HepG2 (cell line): Measurements from ENCODE around the gene ATP10A. TPM values are rescaled to one million over a fixed set of nuclear protein-coding genes. Genes with fewer than 3 reads are reported as not detected.

Experiments used
- ATAC-seq: fragments of 200-7000 bp; cut with Tn5 transposase; 3 replicates; pipeline ENCODE4 v1.9.1; 2020; ENCODE audit warnings: mild to moderate bottlenecking, moderate library complexity
- BruUV-seq: library from RNA; stranded (reverse); fragments of 400-500 nt; replicated peaks from 2 replicates; lab custom pipeline; 2021; lab: Mats Ljungman, UMichigan
- CTCF ChIA-PET: fragments of 300-600 bp; formaldehyde crosslinking; extraction: SDS; loops from one replicate; lab custom pipeline; 2021; ENCODE audit warnings: low total read pairs, inconsistent platforms, low intra/inter-chr PET ratio; lab: Yijun Ruan, JAX
- POLR2A ChIA-PET: fragments of 350-600 bp; sonication (Branson Sonifier 250); formaldehyde crosslinking; loops from one replicate; lab custom pipeline; 2020; ENCODE audit warnings: antibody characterized with exemption, inconsistent platforms; lab: Yijun Ruan, JAX
- DNase-seq: peaks from one replicate; pipeline ENCODE4 v3.0.0-alpha.2; 2015; ENCODE audit warnings: low spot score
- FAIRE-seq: peaks from 3 replicates; lab custom pipeline; 2011; peaks lifted over from hg19 to GRCh38; lab: Jason Lieb, UNC
- H2AFZ ChIP-seq: one replicate; pipeline ENCODE4 v1.6.1; 2011; ENCODE audit warnings: low read length, inconsistent platforms
- H3K27ac ChIP-seq: fragments of 300-600 bp; 3 replicates; pipeline ENCODE4 v1.8.0; 2011; ENCODE audit warnings: mixed run types, mild to moderate bottlenecking, mixed read lengths, low read length, inconsistent platforms; ENCODE audit not compliant: insufficient read depth; ENCODE audit errors: extremely low read length
- H3K27me3 ChIP-seq, 2 experiments: fragments of 200-600 bp in 1 of 2; 2 replicates in 1 of 2; 3 replicates in 1 of 2; pipeline versions ENCODE4 v1.6.0 to v1.8.0; 2011; ENCODE audit warnings: low read length in 2 of 2, mild to moderate bottlenecking in 2 of 2, moderate library complexity in 2 of 2, inconsistent platforms in 1 of 2; ENCODE audit not compliant: insufficient read depth in 2 of 2, control insufficient read depth in 1 of 2
- H3K36me3 ChIP-seq, 2 experiments: fragments of 200-600 bp in 1 of 2; replicated peaks in 1 of 2; 2 replicates in 1 of 2; 3 replicates in 1 of 2; pipeline versions ENCODE4 v1.5.1 to v1.8.0; 2011; ENCODE audit warnings: low read length in 2 of 2, inconsistent platforms in 1 of 2; ENCODE audit not compliant: insufficient read depth in 2 of 2, control insufficient read depth in 1 of 2
- H3K4me1 ChIP-seq: 2 replicates; pipeline ENCODE4 v1.5.1; 2012; ENCODE audit warnings: low read length, inconsistent platforms; ENCODE audit not compliant: insufficient read depth
- H3K4me2 ChIP-seq: 2 replicates; pipeline ENCODE4 v1.6.0; 2011; ENCODE audit warnings: low read depth, low read length, inconsistent platforms
- H3K4me3 ChIP-seq, 3 experiments: fragments of 200-600 bp in 1 of 3; sonication (generic), shearing (Covaris generic) in 1 of 3; replicated peaks in 1 of 3; 2 replicates each; pipeline ENCODE4 v1.5.1; 2011 to 2016; ENCODE audit warnings: low read length in 3 of 3, inconsistent platforms in 2 of 3, low read depth in 2 of 3, mild to moderate bottlenecking in 2 of 3, control low read depth in 1 of 3, mixed read lengths in 1 of 3; ENCODE audit not compliant: insufficient read depth in 1 of 3
- H3K79me2 ChIP-seq: one replicate; pipeline ENCODE4 v1.6.1; 2011; ENCODE audit warnings: low read length, inconsistent platforms; ENCODE audit not compliant: insufficient read depth
- H3K9ac ChIP-seq: 2 replicates; pipeline ENCODE4 v1.6.0; 2011; ENCODE audit warnings: mild to moderate bottlenecking, low read depth, low read length, inconsistent platforms; ENCODE audit not compliant: insufficient read depth
- H3K9me3 ChIP-seq: 2 replicates; pipeline ENCODE4 v1.5.1; 2012; ENCODE audit warnings: mild to moderate bottlenecking, low read length
- H4K20me1 ChIP-seq: 2 replicates; pipeline ENCODE4 v1.6.0; 2011; ENCODE audit warnings: inconsistent platforms, mild to moderate bottlenecking, low read length, moderate library complexity; ENCODE audit not compliant: insufficient read depth
- ATRX ChIP-seq: sonication (generic); formaldehyde crosslinking; IDR thresholded peaks from 2 replicates; pipeline ENCODE4 v1.4.0; 2020; ENCODE audit warnings: missing genetic modification reagents, borderline replicate concordance
- CREM ChIP-seq, 2 experiments: sonication (generic) in 1 of 2; formaldehyde crosslinking in 1 of 2; IDR thresholded peaks; 2 replicates each; pipeline versions ENCODE4 v1.4.0 to v1.6.1; 2016 to 2020; ENCODE audit warnings: antibody characterized with exemption in 1 of 2, mild to moderate bottlenecking in 1 of 2, missing genetic modification reagents in 1 of 2
- EEA1 ChIP-seq: sonication (generic); formaldehyde crosslinking; IDR thresholded peaks from 2 replicates; pipeline ENCODE4 v1.5.1; 2020; ENCODE audit warnings: mild to moderate bottlenecking, missing genetic modification reagents, borderline replicate concordance
- GATA4 ChIP-seq: sonication (generic); IDR thresholded peaks from 2 replicates; pipeline ENCODE4 v1.6.1; 2016; ENCODE audit warnings: antibody characterized with exemption, low read depth, borderline replicate concordance
- GTF2F1 ChIP-seq: fragments of 150-350 bp; IDR thresholded peaks from 2 replicates; pipeline ENCODE4 v1.6.1; 2014; ENCODE audit warnings: low read length
- KDM1A ChIP-seq: IDR thresholded peaks from 2 replicates; pipeline ENCODE4 v1.6.1; 2016; ENCODE audit warnings: missing compliant biosample characterization
- PITX1 ChIP-seq: sonication (generic); formaldehyde crosslinking; IDR thresholded peaks from 2 replicates; pipeline ENCODE4 v1.5.1; 2020; ENCODE audit warnings: mild to moderate bottlenecking, missing genetic modification reagents
- POLR2AphosphoS5 ChIP-seq: IDR thresholded peaks from 2 replicates; pipeline ENCODE4 v1.6.1; 2012; ENCODE audit warnings: low read depth, low read length
- SP1 ChIP-seq, 2 experiments: fragments of 450-650 bp in 1 of 2; sonication (generic) in 1 of 2; formaldehyde crosslinking in 1 of 2; IDR thresholded peaks; 2 replicates each; pipeline versions ENCODE4 v1.4.0 to v1.6.1; 2016 to 2020; ENCODE audit warnings: missing genetic modification reagents in 1 of 2
- TSC22D2 ChIP-seq: sonication (generic); formaldehyde crosslinking; IDR thresholded peaks from 2 replicates; pipeline ENCODE4 v1.5.1; 2020; ENCODE audit warnings: missing genetic modification reagents, mild to moderate bottlenecking, borderline replicate concordance
- ZNF598 ChIP-seq: sonication (generic); formaldehyde crosslinking; IDR thresholded peaks from 2 replicates; pipeline ENCODE4 v1.5.1; 2020; ENCODE audit warnings: mild to moderate bottlenecking, missing genetic modification reagents, borderline replicate concordance
- ZNF629 ChIP-seq: sonication (generic); formaldehyde crosslinking; conservative IDR thresholded peaks from 2 replicates; pipeline ENCODE4 v1.5.0; 2020; ENCODE audit warnings: missing genetic modification reagents
- ZNF747 ChIP-seq: sonication (generic); formaldehyde crosslinking; IDR thresholded peaks from 2 replicates; pipeline ENCODE4 v1.8.1; 2023; ENCODE audit warnings: missing genetic modification reagents, mild to moderate bottlenecking, borderline replicate concordance
- ZSCAN25 ChIP-seq: sonication (generic); formaldehyde crosslinking; IDR thresholded peaks from 2 replicates; pipeline ENCODE4 v1.8.0; 2022; ENCODE audit warnings: mild to moderate bottlenecking, missing genetic modification reagents
- WGBS: methylation state at CpG from one replicate; pipeline ENCODE4 v1.1.6; 2017; ENCODE audit warnings: low lambda C conversion rate; 5-methylcytosine and 5-hydroxymethylcytosine counted together
- in situ Hi-C: cut with HindIII; loops from 2 replicates; pipeline ENCODE4 v1.10.0; 2017; ENCODE audit warnings: low pct_unique_long_range_greater_than_20kb; ENCODE audit not compliant: extremely low pct_ligation_motif_present
- intact Hi-C: fragments of 100-400 bp; cut with micrococcal nuclease; formaldehyde crosslinking; loops from one replicate; pipeline ENCODE4 v1.10.0; 2022; ENCODE audit not compliant: unreplicated experiment
- polyA plus RNA-seq, 8 experiments: library from polyadenylated mRNA; depleted of rRNA in 3 of 8; stranded (reverse) in 7 of 8; unstranded in 1 of 8; fragments of >200 nt; fragmentation: Illumina TruSeq in 4 of 8; extraction: Trizol in 4 of 8; gene quantifications; 2 replicates each; pipeline versions ENCODE4 v1.2.1 to v1.2.3, GENCODE V29; 2011 to 2016; ENCODE audit warnings: low read depth in 4 of 8, missing spikeins in 1 of 8, mixed read lengths in 1 of 8; ENCODE audit not compliant: insufficient read depth in 1 of 8
- total RNA-seq, 5 experiments: library from RNA; depleted of rRNA; stranded (reverse); fragments of >200 nt; fragmentation: Illumina TruSeq; extraction: Trizol; gene quantifications; 2 replicates each; pipeline ENCODE4 v1.2.3, GENCODE V29; 2016; ENCODE audit warnings: low read depth in 1 of 5
- TF ChIP-seq, protein P1 (sequence below): sonication (generic); formaldehyde crosslinking; IDR thresholded peaks from 2 replicates; pipeline ENCODE4 v1.4.0; 2020; ENCODE audit warnings: missing genetic modification reagents, mild to moderate bottlenecking, borderline replicate concordance
- TF ChIP-seq, protein P2 (sequence below): sonication (generic); formaldehyde crosslinking; IDR thresholded peaks from 2 replicates; pipeline ENCODE4 v1.4.0; 2020; ENCODE audit warnings: missing genetic modification reagents
- TF ChIP-seq, protein P3 (sequence below): sonication (generic); formaldehyde crosslinking; IDR thresholded peaks from 2 replicates; pipeline ENCODE4 v1.4.0; 2020; ENCODE audit warnings: missing genetic modification reagents
- TF ChIP-seq, protein P4 (sequence below): IDR thresholded peaks from 2 replicates; pipeline ENCODE4 v1.6.1; 2016; ENCODE audit warnings: control low read depth

Gene ATP10A
- total and polyA plus RNA-seq, 2 of the 13 experiments (the other 11 are each of a cell fraction or from before 2014, with no cell fraction given), result 0.58 to 4.2 TPM

DNA sequence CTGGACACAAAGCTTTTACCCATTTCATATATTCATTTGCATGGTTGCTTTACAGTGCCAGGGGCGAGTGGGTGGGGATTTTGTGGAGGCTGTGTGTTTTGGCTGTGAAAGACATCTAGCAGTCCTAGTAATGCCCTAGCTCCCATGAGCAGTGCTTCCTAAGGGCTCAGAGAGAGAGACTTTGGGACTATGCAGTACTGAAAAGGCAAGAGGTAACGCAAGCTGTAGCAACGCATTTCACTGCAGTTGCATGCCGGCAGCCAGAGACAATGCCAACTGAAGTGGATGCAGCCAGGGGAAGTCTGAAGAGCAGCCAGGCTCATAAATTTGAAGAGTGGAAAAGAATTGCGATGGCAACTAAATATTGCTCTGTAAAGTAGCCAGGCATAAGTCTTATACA is 27.4 kb upstream of the ATP10A start (continued):
- TF ChIP-seq ZSCAN25 (CRISPR knock-in tag) (no peak), PITX1 (CRISPR knock-in tag) (no peak)
- TF ChIP-seq, protein P1, sequence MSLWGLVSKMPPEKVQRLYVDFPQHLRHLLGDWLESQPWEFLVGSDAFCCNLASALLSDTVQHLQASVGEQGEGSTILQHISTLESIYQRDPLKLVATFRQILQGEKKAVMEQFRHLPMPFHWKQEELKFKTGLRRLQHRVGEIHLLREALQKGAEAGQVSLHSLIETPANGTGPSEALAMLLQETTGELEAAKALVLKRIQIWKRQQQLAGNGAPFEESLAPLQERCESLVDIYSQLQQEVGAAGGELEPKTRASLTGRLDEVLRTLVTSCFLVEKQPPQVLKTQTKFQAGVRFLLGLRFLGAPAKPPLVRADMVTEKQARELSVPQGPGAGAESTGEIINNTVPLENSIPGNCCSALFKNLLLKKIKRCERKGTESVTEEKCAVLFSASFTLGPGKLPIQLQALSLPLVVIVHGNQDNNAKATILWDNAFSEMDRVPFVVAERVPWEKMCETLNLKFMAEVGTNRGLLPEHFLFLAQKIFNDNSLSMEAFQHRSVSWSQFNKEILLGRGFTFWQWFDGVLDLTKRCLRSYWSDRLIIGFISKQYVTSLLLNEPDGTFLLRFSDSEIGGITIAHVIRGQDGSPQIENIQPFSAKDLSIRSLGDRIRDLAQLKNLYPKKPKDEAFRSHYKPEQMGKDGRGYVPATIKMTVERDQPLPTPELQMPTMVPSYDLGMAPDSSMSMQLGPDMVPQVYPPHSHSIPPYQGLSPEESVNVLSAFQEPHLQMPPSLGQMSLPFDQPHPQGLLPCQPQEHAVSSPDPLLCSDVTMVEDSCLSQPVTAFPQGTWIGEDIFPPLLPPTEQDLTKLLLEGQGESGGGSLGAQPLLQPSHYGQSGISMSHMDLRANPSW (CRISPR knock-in tag), result no peak
- TF ChIP-seq, protein P2, sequence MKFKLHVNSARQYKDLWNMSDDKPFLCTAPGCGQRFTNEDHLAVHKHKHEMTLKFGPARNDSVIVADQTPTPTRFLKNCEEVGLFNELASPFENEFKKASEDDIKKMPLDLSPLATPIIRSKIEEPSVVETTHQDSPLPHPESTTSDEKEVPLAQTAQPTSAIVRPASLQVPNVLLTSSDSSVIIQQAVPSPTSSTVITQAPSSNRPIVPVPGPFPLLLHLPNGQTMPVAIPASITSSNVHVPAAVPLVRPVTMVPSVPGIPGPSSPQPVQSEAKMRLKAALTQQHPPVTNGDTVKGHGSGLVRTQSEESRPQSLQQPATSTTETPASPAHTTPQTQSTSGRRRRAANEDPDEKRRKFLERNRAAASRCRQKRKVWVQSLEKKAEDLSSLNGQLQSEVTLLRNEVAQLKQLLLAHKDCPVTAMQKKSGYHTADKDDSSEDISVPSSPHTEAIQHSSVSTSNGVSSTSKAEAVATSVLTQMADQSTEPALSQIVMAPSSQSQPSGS (CRISPR knock-in tag), result no peak
- TF ChIP-seq, all 625 proteins: peak for 0

DNA sequence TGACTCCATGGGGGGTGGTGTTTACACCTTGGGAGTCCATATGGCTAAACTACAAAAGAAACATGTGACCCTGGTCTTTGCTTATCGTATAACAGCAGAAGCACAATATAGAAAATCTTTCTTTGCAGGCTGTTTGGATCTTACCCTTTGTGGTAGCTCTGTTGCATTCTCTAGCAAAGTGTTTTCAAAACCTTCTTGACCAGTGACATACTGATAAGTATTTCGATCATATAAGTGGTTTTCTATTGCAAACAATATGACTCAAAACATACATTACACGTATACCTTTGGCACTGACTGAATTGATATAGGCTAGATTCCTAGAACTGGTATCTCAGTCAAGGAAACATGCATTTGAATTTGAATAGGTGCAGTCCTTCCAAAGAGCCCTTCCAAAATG is 24.7 kb upstream of the ATP10A start:
- no peak for TF ChIP-seq ZNF598
- no peak for TF ChIP-seq ZNF629
- TF ChIP-seq TSC22D2 (CRISPR knock-in tag), result no peak
- TF ChIP-seq ZNF747 (CRISPR knock-in tag), result no peak
- TF ChIP-seq, protein P3, sequence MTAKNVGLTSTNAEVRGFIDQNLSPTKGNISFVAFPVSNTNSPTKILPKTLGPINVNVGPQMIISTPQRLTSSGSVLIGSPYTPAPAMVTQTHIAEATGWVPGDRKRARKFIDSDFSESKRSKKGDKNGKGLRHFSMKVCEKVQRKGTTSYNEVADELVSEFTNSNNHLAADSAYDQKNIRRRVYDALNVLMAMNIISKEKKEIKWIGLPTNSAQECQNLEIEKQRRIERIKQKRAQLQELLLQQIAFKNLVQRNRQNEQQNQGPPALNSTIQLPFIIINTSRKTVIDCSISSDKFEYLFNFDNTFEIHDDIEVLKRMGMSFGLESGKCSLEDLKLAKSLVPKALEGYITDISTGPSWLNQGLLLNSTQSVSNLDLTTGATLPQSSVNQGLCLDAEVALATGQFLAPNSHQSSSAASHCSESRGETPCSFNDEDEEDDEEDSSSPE, result no peak
- no peak for TF ChIP-seq EEA1 (CRISPR knock-in tag)
- TF ChIP-seq, protein P4, sequence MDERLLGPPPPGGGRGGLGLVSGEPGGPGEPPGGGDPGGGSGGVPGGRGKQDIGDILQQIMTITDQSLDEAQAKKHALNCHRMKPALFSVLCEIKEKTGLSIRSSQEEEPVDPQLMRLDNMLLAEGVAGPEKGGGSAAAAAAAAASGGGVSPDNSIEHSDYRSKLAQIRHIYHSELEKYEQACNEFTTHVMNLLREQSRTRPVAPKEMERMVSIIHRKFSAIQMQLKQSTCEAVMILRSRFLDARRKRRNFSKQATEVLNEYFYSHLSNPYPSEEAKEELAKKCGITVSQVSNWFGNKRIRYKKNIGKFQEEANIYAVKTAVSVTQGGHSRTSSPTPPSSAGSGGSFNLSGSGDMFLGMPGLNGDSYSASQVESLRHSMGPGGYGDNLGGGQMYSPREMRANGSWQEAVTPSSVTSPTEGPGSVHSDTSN (CRISPR knock-in tag), result no peak
- no peak for TF ChIP-seq KDM1A
- TF ChIP-seq SP1 (IDR thresholded peaks at IDR 0.05), result no peak
- no peak for TF ChIP-seq SP1 (CRISPR knock-in tag; IDR thresholded peaks at IDR 0.05)
- no peak for TF ChIP-seq GTF2F1
- no peak for TF ChIP-seq CREM (IDR thresholded peaks at IDR 0.05)
- TF ChIP-seq CREM (CRISPR knock-in tag; IDR thresholded peaks at IDR 0.05), result no peak
- no peak for TF ChIP-seq POLR2AphosphoS5
- no peak for TF ChIP-seq ATRX
- TF ChIP-seq GATA4, result no peak

More for the DNA sequence above, 24.7 kb upstream of the ATP10A start:
- Histone ChIP-seq H3K27ac (no peak overlapping the region), H4K20me1 (no peaks in the 10 kb centered on the region), H3K36me3 (no peaks in the 10 kb centered on the region), H2AFZ (no peak overlapping the region), H3K9ac (no peak overlapping the region), H3K9me3 (no peaks in the 10 kb centered on the region), H3K79me2 (no peaks in the 10 kb centered on the region), H3K4me1 (peaks cover 11% of the 10 kb centered on the region), H3K27me3 (no peaks in the 10 kb centered on the region; a peak in 1 of 5 replicates), H3K4me2 (no peak overlapping the region), H3K4me3 (no peak overlapping the region)
- BruUV-seq, result no TSS peak
- 33% methylated on average over 3 of the region's 3 CpGs for WGBS
- intact Hi-C loops (no loop called here), in situ Hi-C loops (no loop called here)
- ChIA-PET POLR2A (no interaction called here), CTCF (no interaction called here)
- ATAC-seq (no peak), DNase-seq (no peak), FAIRE-seq (no peak)
